Tibial artery (tissue), 4 donors: ENCODE results near the gene GAK.

Experiments
- DNase-seq, 2 donors: peaks; one replicate each; pipeline ENCODE4 v3.0.0-alpha.2; 2019
- H3K27ac ChIP-seq, 2 donors: fragments of 200-600 bp; sonication (generic) in 1 of 2; 1 replicate in 1 of 2; 2 replicates in 1 of 2; pipeline ENCODE4 v1.5.1; 2018 to 2019; ENCODE audit warnings: mild to moderate bottlenecking in 1 of 2
- H3K27me3 ChIP-seq, 2 donors: fragments of 200-600 bp; sonication (generic) in 1 of 2; one replicate each; pipeline versions ENCODE4 v1.5.1 to v1.6.0; 2016 to 2019
- H3K36me3 ChIP-seq, 3 donors: fragments of 200-600 bp; sonication (generic) in 2 of 3; one replicate each; pipeline ENCODE4 v1.5.1; 2016 to 2019; ENCODE audit warnings: mild to moderate bottlenecking in 2 of 3
- H3K4me1 ChIP-seq, 4 donors: fragments of 200-600 bp; sonication (generic) in 2 of 4; 1 replicate in 3 of 4; 2 replicates in 1 of 4; pipeline ENCODE4 v1.5.1; 2016 to 2019
- H3K4me3 ChIP-seq, 2 donors: fragments of 200-600 bp; sonication (generic) in 1 of 2; 1 replicate in 1 of 2; 2 replicates in 1 of 2; pipeline ENCODE4 v1.5.1; 2018 to 2019; ENCODE audit warnings: mild to moderate bottlenecking in 2 of 2
- H3K9me3 ChIP-seq, 3 donors: fragments of 200-600 bp; sonication (generic) in 1 of 3; one replicate each; pipeline ENCODE4 v1.5.1; 2016 to 2019
- CTCF ChIP-seq, 2 experiments: fragments of 200-600 bp in 1 of 2; fragments of 450-650 bp in 1 of 2; IDR thresholded peaks; one replicate each; pipeline ENCODE4 v1.5.1; 2017 to 2019; ENCODE audit warnings: antibody characterized with exemption in 2 of 2, mild to moderate bottlenecking in 1 of 2, moderate library complexity in 1 of 2
- intact Hi-C: fragments of 100-400 bp; cut with DNase I; formaldehyde crosslinking; loops from one replicate; pipeline ENCODE4 v1.15.0; 2023; ENCODE audit warnings: low total_unique reads

Gene GAK

GRCh38 chr4:832108-832507 is 100.0 kb downstream of the GAK start:
- H3K27ac ChIP-seq = no peak overlapping the region
- no peak for DNase-seq
- intact Hi-C loops = no loop called here
- no peak for TF ChIP-seq CTCF (IDR thresholded peaks at IDR 0.05)
- H3K4me1 ChIP-seq = peaks cover 0 to 1% (median under 1%) of the 10 kb centered on the region in 4 donors
- H3K9me3 ChIP-seq = peaks cover 0 to 38% (median 26%) of the 10 kb centered on the region in 3 donors
- H3K27me3 ChIP-seq = peaks cover 0 to 55% of the 10 kb centered on the region in 2 donors
- no peak overlapping the region for H3K4me3 ChIP-seq
- no peaks in the 10 kb centered on the region for H3K36me3 ChIP-seq

GRCh38 chr4:831483-831805 is 100.7 kb downstream of the GAK start:
- DNase-seq = no peak
- H3K36me3 ChIP-seq = no peaks in the 10 kb centered on the region
- H3K27ac ChIP-seq = no peak overlapping the region
- intact Hi-C loops = no loop called here
- H3K27me3 ChIP-seq = peaks cover 6 to 62% of the 10 kb centered on the region in 2 donors
- peaks cover 0 to 8% (median 7%) of the 10 kb centered on the region in 4 donors for H3K4me1 ChIP-seq
- no peak for TF ChIP-seq CTCF (IDR thresholded peaks at IDR 0.05)
- H3K9me3 ChIP-seq = peaks cover 0 to 31% (median 20%) of the 10 kb centered on the region in 3 donors
- H3K4me3 ChIP-seq = no peak overlapping the region

- Histone ChIP-seq H3K4me3 (no peak overlapping the region), H3K36me3 (no peaks in the 10 kb centered on the region), H3K4me1 (peaks cover 0 to 10% (median 8%) of the 10 kb centered on the region in 4 donors), H3K9me3 (peaks cover 0 to 25% (median 14%) of the 10 kb centered on the region in 3 donors), H3K27me3 (peaks cover 6 to 64% of the 10 kb centered on the region in 2 donors), H3K27ac (no peak overlapping the region)
- no peak for TF ChIP-seq CTCF (IDR thresholded peaks at IDR 0.05)
- peak; percentile 10 to 50 for DNase-seq
- intact Hi-C loops = no loop called here
Measured at GRCh38 chr4:830601-831482, 101.3 kb downstream of the GAK start.

- peaks cover 0 to 18% (median 17%) of the 10 kb centered on the region in 4 donors for H3K4me1 ChIP-seq
- peaks cover 0 to 21% (median 8%) of the 10 kb centered on the region in 3 donors for H3K9me3 ChIP-seq
- DNase-seq = peak; percentile 10 to 61
- no peaks in the 10 kb centered on the region for H3K36me3 ChIP-seq
- H3K4me3 ChIP-seq = no peak overlapping the region
- no peak for TF ChIP-seq CTCF (IDR thresholded peaks at IDR 0.05)
- intact Hi-C loops = no loop called here
- peaks cover 8 to 73% of the 10 kb centered on the region in 2 donors for H3K27me3 ChIP-seq
- H3K27ac ChIP-seq = no peak overlapping the region
Measured at GRCh38 chr4:829761-830600, 102.1 kb downstream of the GAK start.

GRCh38 chr4:829291-829690 is 102.8 kb downstream of the GAK start:
- peak in 1 of 2 donors; percentile 53 for DNase-seq
- Histone ChIP-seq H3K4me3 (no peak overlapping the region), H3K9me3 (peaks cover 0 to 21% (median 8%) of the 10 kb centered on the region in 3 donors), H3K36me3 (no peaks in the 10 kb centered on the region), H3K4me1 (peaks cover 0 to 24% (median 18%) of the 10 kb centered on the region in 4 donors), H3K27ac (no peak overlapping the region), H3K27me3 (peaks cover 8 to 80% of the 10 kb centered on the region in 2 donors)
- TF ChIP-seq CTCF (IDR thresholded peaks at IDR 0.05) = no peak
- intact Hi-C loops = no loop called here
